Calu3 (cell line): ENCODE measurements around the gene TMEM106B. TPM values are rescaled to one million over a fixed set of nuclear protein-coding genes. Genes with fewer than 3 reads are reported as not detected.
"Not testable (repeated sequence)": the region's sequence is repeated elsewhere in the genome, so short reads cannot be mapped to it uniquely, and the experiment has no call there.

Experiments used
- BruUV-seq: library from RNA; stranded (reverse); fragments of 400-500 nt; replicated peaks from 2 replicates; lab custom pipeline; 2021; lab: Mats Ljungman, UMichigan
- CTCF ChIA-PET: fragments of 300-600 bp; sonication (Branson Sonifier 250); formaldehyde crosslinking; loops from one replicate; lab custom pipeline; 2022; ENCODE audit warnings: antibody characterized with exemption; lab: Charles Lee
- DNase-seq: peaks from one replicate; pipeline ENCODE4 v3.0.0; 2022
- H3K27ac Mint-ChIP-seq: one replicate; pipeline ENCODE4 v1.8.0; 2022; ENCODE audit warnings: mixed read lengths; ENCODE audit not compliant: unreplicated experiment
- H3K27me3 Mint-ChIP-seq: one replicate; pipeline ENCODE4 v1.8.0; 2022; ENCODE audit warnings: mixed read lengths; ENCODE audit not compliant: unreplicated experiment
- H3K36me3 Mint-ChIP-seq: one replicate; pipeline ENCODE4 v1.8.0; 2022; ENCODE audit warnings: mild to moderate bottlenecking, moderate library complexity, mixed read lengths; ENCODE audit not compliant: insufficient read depth, unreplicated experiment
- H3K4me1 Mint-ChIP-seq: one replicate; pipeline ENCODE4 v1.8.0; 2022; ENCODE audit warnings: mild to moderate bottlenecking, low read depth, mixed read lengths; ENCODE audit not compliant: unreplicated experiment
- H3K4me3 Mint-ChIP-seq: one replicate; pipeline ENCODE4 v1.8.0; 2022; ENCODE audit warnings: mild to moderate bottlenecking, low read depth, moderate library complexity, mixed read lengths; ENCODE audit not compliant: unreplicated experiment
- H3K9me3 Mint-ChIP-seq: one replicate; pipeline ENCODE4 v1.8.0; 2022; ENCODE audit warnings: low read depth, mixed read lengths; ENCODE audit not compliant: unreplicated experiment
- intact Hi-C: fragments of 100-400 bp; cut with micrococcal nuclease; formaldehyde crosslinking; loops from one replicate; pipeline ENCODE4 v1.10.0; 2022; ENCODE audit not compliant: unreplicated experiment
- total RNA-seq: library from RNA; stranded (reverse); gene quantifications from 2 replicates; pipeline ENCODE4 v1.2.3, GENCODE V29; 2022
- TF ChIP-seq, protein P1 (sequence below): fragments of 200-600 bp; IDR thresholded peaks from one replicate; pipeline ENCODE4 v1.8.0; 2022; ENCODE audit warnings: antibody characterized with exemption; ENCODE audit not compliant: unreplicated experiment

Gene TMEM106B
- total RNA-seq, 1 experiment from 2014 or later: 76.7 TPM

DNA sequence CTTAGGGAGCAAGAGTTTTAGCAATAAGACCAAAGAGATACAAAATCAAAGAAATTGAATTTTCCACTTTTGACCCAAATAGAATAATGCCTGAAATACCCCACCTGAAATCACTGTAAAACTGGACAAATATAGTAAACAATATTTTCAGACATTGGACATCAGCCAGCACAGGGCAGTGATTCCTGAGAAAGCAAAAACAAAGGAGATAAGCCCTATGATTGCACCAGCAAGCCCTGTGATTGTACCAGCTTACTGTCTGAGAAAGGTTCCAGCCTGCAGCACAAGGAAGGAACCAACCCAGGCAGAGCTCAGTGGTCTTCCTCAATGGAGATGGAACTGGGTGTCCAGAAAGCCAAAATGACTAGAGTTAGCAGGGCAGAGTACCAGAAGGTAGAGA lies 10.3 kb downstream of the TMEM106B start:
- H3K9me3 Mint-ChIP-seq: peaks cover 4% of the 10 kb centered on the region
- H3K27me3 Mint-ChIP-seq: no peaks in the 10 kb centered on the region
- DNase-seq: no peak
- TF ChIP-seq, protein P1, sequence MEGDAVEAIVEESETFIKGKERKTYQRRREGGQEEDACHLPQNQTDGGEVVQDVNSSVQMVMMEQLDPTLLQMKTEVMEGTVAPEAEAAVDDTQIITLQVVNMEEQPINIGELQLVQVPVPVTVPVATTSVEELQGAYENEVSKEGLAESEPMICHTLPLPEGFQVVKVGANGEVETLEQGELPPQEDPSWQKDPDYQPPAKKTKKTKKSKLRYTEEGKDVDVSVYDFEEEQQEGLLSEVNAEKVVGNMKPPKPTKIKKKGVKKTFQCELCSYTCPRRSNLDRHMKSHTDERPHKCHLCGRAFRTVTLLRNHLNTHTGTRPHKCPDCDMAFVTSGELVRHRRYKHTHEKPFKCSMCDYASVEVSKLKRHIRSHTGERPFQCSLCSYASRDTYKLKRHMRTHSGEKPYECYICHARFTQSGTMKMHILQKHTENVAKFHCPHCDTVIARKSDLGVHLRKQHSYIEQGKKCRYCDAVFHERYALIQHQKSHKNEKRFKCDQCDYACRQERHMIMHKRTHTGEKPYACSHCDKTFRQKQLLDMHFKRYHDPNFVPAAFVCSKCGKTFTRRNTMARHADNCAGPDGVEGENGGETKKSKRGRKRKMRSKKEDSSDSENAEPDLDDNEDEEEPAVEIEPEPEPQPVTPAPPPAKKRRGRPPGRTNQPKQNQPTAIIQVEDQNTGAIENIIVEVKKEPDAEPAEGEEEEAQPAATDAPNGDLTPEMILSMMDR: no peak
- no peak overlapping the region for H3K27ac Mint-ChIP-seq
- peaks cover 14% of the 10 kb centered on the region for H3K4me1 Mint-ChIP-seq
- no TSS peak for BruUV-seq
- H3K4me3 Mint-ChIP-seq: no peak overlapping the region
- H3K36me3 Mint-ChIP-seq: peaks cover 28% of the 10 kb centered on the region
- intact Hi-C loops: no loop called here
- CTCF ChIA-PET: no interaction called here

DNA sequence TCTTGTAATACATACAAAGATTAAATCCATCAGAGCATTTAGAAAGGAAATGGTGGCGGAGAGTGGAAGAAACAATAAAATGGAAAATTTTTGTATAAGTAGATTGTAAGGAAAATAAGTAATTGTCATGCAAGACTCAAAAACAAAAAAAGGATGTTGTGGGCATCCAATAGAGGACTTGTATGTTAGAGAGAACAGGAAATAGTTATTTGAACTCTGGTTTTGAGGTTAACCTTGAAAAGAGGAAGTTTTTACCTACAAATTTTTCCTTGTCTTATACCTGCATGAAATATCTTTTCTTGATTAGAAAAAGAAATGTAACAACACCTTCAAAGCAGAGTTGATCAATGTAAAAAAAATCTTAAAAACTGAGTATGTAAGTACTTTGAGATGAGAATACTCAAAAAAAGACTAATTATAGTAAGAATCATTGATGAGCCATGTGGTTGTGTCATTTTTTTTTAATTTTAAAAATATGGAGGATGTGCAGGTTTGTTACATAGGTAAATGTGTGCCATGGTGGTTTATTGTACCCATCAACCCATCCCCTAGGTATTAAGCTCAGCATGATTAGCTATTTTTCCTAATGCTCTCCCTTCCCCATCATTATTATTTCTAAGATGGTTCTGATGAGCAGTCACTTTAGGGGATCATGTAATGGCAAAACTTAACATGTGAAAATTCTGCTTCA lies 11.9 kb downstream of the TMEM106B start:
- Mint-ChIP-seq H3K4me3 (no peak overlapping the region), H3K27ac (no peak overlapping the region), H3K4me1 (peaks cover 17% of the 10 kb centered on the region), H3K36me3 (peaks cover 30% of the 10 kb centered on the region), H3K27me3 (no peaks in the 10 kb centered on the region), H3K9me3 (peaks cover 4% of the 10 kb centered on the region)
- TF ChIP-seq, protein P1: no peak
- intact Hi-C loops: no loop called here
- BruUV-seq: no TSS peak
- DNase-seq: no peak
- CTCF ChIA-PET: interaction anchor here (0.7 kb wide), 1 partner anchor 1033 kb away, joined by 3 read pairs; no protein-coding TSS in a partner anchor

DNA sequence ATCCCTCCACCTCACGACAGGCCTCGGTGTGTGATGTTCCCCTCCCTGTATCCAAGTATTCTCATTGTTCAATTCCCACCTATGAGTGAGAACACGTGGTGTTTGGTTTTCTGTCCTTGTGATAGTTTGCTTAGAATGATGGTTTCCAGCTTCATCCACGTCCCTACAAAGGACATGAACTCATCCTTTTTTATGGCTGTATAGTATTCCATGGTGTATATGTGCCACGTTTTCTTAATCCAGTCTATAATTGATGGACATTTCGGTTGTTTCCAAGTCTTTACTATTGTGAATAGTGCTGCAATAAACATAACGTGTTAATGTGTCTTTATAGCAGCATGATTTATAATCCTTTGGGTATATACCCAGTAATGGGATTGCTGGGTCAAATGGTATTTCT lies 13.9 kb downstream of the TMEM106B start:
- H3K27me3 Mint-ChIP-seq, intact Hi-C loops, CTCF ChIA-PET, H3K9me3 Mint-ChIP-seq, H3K27ac Mint-ChIP-seq, DNase-seq, H3K4me3 Mint-ChIP-seq, BruUV-seq: not testable (repeated sequence)
- peaks cover 17% of the 10 kb centered on the region for H3K4me1 Mint-ChIP-seq
- peaks cover 19% of the 10 kb centered on the region for H3K36me3 Mint-ChIP-seq

DNA sequence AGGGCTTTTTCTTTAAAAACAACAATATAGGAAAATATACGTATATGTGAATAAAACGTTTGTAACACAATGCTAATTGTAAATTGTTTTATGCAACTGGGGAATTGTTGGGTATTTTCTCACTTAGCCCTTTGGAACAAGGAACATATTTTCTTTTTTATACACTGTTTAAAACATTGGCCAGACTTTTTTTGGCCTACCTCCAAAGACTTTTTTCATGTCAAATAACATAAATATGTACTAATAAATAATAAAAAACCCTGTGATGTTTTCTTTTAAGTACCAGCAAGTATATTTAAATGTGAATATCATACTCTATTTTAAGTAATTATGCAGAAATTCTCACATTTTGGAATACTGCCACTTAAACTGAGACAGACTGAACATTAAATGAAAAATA lies 15.7 kb downstream of the TMEM106B start:
- no peak for DNase-seq
- H3K4me3 Mint-ChIP-seq: no peak overlapping the region
- BruUV-seq: no TSS peak
- H3K36me3 Mint-ChIP-seq: peaks cover 19% of the 10 kb centered on the region
- intact Hi-C loops: no loop called here
- TF ChIP-seq, protein P1: no peak
- CTCF ChIA-PET: no interaction called here
- peaks cover 4% of the 10 kb centered on the region for H3K9me3 Mint-ChIP-seq
- H3K27ac Mint-ChIP-seq: peak overlapping the region; percentile 5
- peaks cover 17% of the 10 kb centered on the region for H3K4me1 Mint-ChIP-seq
- no peaks in the 10 kb centered on the region for H3K27me3 Mint-ChIP-seq

DNA sequence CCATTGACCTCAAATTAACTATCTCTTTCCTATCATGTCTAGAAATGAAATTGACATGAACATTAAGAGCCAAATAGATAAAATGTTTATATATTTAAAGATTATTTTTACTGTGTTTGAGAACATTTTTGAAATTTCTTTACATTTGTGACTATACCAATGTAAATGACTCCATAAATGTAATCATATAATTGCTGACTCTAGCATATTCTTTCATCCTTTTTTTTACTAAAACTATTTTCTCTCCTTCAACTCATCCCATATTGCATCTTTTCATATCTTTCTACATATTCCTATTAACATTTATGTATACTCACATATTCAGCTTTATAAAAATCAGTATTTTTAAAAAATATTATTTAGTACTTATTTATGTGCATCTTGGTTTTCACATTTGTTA lies 16.9 kb downstream of the TMEM106B start:
- no TSS peak for BruUV-seq
- peaks cover 19% of the 10 kb centered on the region for H3K36me3 Mint-ChIP-seq
- H3K27ac Mint-ChIP-seq: no peak overlapping the region
- peaks cover 10% of the 10 kb centered on the region for H3K4me1 Mint-ChIP-seq
- peaks cover 4% of the 10 kb centered on the region for H3K9me3 Mint-ChIP-seq
- no peak for DNase-seq
- CTCF ChIA-PET: no interaction called here
- no peak overlapping the region for H3K4me3 Mint-ChIP-seq
- H3K27me3 Mint-ChIP-seq: no peaks in the 10 kb centered on the region
- intact Hi-C loops: no loop called here
- TF ChIP-seq, protein P1: no peak
